ENCODE results near the gene BCAM.

Gene BCAM

DNA sequence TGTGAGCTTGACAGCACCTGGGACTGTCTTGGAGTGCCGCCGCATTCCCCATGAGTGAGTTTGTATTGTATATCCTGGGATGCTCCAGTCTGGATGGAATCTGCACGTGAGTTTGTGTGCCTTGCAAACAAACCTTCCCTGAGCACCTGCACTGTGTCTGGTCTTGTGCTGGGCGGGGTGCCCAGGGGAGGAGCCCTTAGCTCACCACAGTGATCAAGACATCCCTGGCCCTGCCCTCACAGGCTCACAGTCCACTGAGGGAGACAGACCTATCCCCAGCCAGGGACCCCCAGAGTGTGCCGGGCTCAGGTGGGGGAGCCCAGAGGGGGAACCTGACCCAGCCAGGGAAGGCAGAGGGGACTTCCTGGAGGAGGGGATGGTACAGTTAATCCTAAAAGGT is 1.7 kb upstream of the BCAM start:
- no peaks in the 10 kb centered on the region for H3K27me3 ChIP-seq (ENCODE audit: insufficient read depth, low read length)
- H3K23ac ChIP-seq (ENCODE audit: low read length) = no peak overlapping the region
- H3K79me1 ChIP-seq (ENCODE audit: low read length) = peaks cover 12% of the 10 kb centered on the region
- WGBS (ENCODE audit: extremely low coverage, insufficient coverage, insufficient read length) = no CpG with 5 or more reads among the region's 5 CpGs
- peak; percentile 71 to 80 for DNase-seq
- H3K9ac ChIP-seq (ENCODE audit: low read length) = no peak overlapping the region
- H3K4me3 ChIP-seq (ENCODE audit: low read depth, low read length) = no peak overlapping the region
- no peak overlapping the region for H3K27ac ChIP-seq (ENCODE audit: low read depth, low read length)
- H2BK120ac ChIP-seq (ENCODE audit: insufficient read depth, low read length, poor library complexity) = no peak overlapping the region
- H2BK5ac ChIP-seq (ENCODE audit: low read depth, low read length, poor library complexity) = no peak overlapping the region
- peaks cover 12 to 13% of the 10 kb centered on the region in 2 experiments for H3K4me1 ChIP-seq (ENCODE audit: control insufficient read depth in 1 of 2, insufficient read depth in 2 of 2, low read length in 2 of 2)
- no peak overlapping the region for H4K12ac ChIP-seq (ENCODE audit: low read depth, low read length)
- peaks cover 3% of the 10 kb centered on the region for H3K79me2 ChIP-seq (ENCODE audit: control insufficient read depth, insufficient read depth, low read length, poor library complexity)
- no peak overlapping the region for H3K4ac ChIP-seq (ENCODE audit: low read depth, low read length)
- peak overlapping the region; percentile 17 for H3K14ac ChIP-seq (ENCODE audit: low read length)
- no peaks in the 10 kb centered on the region for H3K36me3 ChIP-seq (ENCODE audit: control insufficient read depth in 1 of 2, insufficient read depth in 2 of 2, low read length in 2 of 2)
- no peak overlapping the region for H3K18ac ChIP-seq (ENCODE audit: low read length)
- peak overlapping the region; percentile 41 for H4K91ac ChIP-seq (ENCODE audit: low read depth, low read length)
- peak overlapping the region; percentile 24 for H4K8ac ChIP-seq (ENCODE audit: low read depth, low read length)
- peak overlapping the region; percentile 45 for H2AK5ac ChIP-seq (ENCODE audit: low read length)
- H3K9me3 ChIP-seq (ENCODE audit: insufficient read depth, low read depth, low read length) = no peaks in the 10 kb centered on the region
- H2AFZ ChIP-seq (ENCODE audit: insufficient read depth, low read length, poor library complexity) = no peak overlapping the region
- no peak overlapping the region for H3K4me2 ChIP-seq (ENCODE audit: low read length)
- H2BK12ac ChIP-seq (ENCODE audit: low read length) = peak overlapping the region; percentile 68

- H3K4ac ChIP-seq (ENCODE audit: low read depth, low read length) = no peak overlapping the region
- H3K27me3 ChIP-seq (ENCODE audit: insufficient read depth, low read length) = no peaks in the 10 kb centered on the region
- WGBS (ENCODE audit: extremely low coverage, insufficient coverage, insufficient read length) = no CpG with 5 or more reads among the region's 14 CpGs
- H4K91ac ChIP-seq (ENCODE audit: low read depth, low read length) = no peak overlapping the region
- H3K4me3 ChIP-seq (ENCODE audit: low read depth, low read length) = no peak overlapping the region
- peak; percentile 80 to 81 for DNase-seq
- no peak overlapping the region for H3K27ac ChIP-seq (ENCODE audit: low read depth, low read length)
- H3K79me2 ChIP-seq (ENCODE audit: control insufficient read depth, insufficient read depth, low read length, poor library complexity) = peaks cover 3% of the 10 kb centered on the region
- H2BK5ac ChIP-seq (ENCODE audit: low read depth, low read length, poor library complexity) = no peak overlapping the region
- H2AK5ac ChIP-seq (ENCODE audit: low read length) = no peak overlapping the region
- no peak overlapping the region for H4K12ac ChIP-seq (ENCODE audit: low read depth, low read length)
- no peaks in the 10 kb centered on the region for H3K9me3 ChIP-seq (ENCODE audit: insufficient read depth, low read depth, low read length)
- H3K18ac ChIP-seq (ENCODE audit: low read length) = no peak overlapping the region
- H3K23ac ChIP-seq (ENCODE audit: low read length) = no peak overlapping the region
- no peak overlapping the region for H2AFZ ChIP-seq (ENCODE audit: insufficient read depth, low read length, poor library complexity)
- peaks cover 12% of the 10 kb centered on the region for H3K79me1 ChIP-seq (ENCODE audit: low read length)
- H2BK12ac ChIP-seq (ENCODE audit: low read length) = no peak overlapping the region
- no peaks in the 10 kb centered on the region for H3K36me3 ChIP-seq (ENCODE audit: control insufficient read depth in 1 of 2, insufficient read depth in 2 of 2, low read length in 2 of 2)
- H3K14ac ChIP-seq (ENCODE audit: low read length) = no peak overlapping the region
- H2BK120ac ChIP-seq (ENCODE audit: insufficient read depth, low read length, poor library complexity) = no peak overlapping the region
- H4K8ac ChIP-seq (ENCODE audit: low read depth, low read length) = no peak overlapping the region
- peak overlapping the region; percentile 64 for H3K4me2 ChIP-seq (ENCODE audit: low read length)
- peaks cover 12 to 13% of the 10 kb centered on the region in 2 experiments for H3K4me1 ChIP-seq (ENCODE audit: control insufficient read depth in 1 of 2, insufficient read depth in 2 of 2, low read length in 2 of 2)
- no peak overlapping the region for H3K9ac ChIP-seq (ENCODE audit: low read length)
These were observed 1.0 kb upstream of the BCAM start for GRCh38 chr19:44807652-44808462.

DNA sequence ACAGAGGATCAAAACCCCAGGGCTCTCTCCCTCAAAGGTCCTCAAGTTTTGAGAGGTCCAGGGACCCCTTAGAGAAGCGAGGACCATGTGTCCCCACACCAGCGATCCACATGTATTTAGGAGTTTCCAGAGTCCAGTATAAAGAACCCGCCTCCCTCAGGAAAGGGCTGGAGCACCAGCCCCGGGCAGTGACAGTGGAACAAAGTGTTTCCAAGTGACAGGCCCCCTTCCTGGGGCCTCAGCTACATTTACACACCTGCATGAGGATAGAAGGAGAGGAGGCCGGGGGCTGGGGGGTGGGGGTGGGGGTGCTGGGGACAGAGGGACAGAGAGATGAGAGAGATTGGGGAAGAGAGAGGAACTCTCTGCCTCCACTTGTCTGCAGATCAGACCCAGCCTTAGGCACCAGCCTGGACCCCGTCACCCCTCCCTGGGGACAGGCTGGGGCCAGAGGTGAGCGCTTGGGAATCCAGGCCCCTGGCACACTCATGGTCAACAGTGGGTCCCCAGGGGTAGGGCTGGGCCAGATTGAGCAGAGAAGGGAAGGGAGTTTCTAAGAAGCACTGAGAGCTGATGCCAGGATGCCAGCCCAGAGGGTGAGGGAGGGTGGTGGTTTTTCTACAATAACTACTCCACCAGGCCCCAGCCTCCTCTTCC is 802 bp downstream of the BCAM start:
- Histone ChIP-seq H3K27ac (ENCODE audit: low read depth, low read length) (no peak overlapping the region), H3K4me3 (ENCODE audit: low read depth, low read length) (no peak overlapping the region), H3K79me2 (ENCODE audit: control insufficient read depth, insufficient read depth, low read length, poor library complexity) (peaks cover 3% of the 10 kb centered on the region), H3K27me3 (ENCODE audit: insufficient read depth, low read length) (no peaks in the 10 kb centered on the region), H2BK120ac (ENCODE audit: insufficient read depth, low read length, poor library complexity) (peak overlapping the region; percentile 4), H3K4ac (ENCODE audit: low read depth, low read length) (peak overlapping the region; percentile 7), H2BK12ac (ENCODE audit: low read length) (no peak overlapping the region), H3K4me2 (ENCODE audit: low read length) (peak overlapping the region; percentile 83), H3K9ac (ENCODE audit: low read length) (no peak overlapping the region), H4K91ac (ENCODE audit: low read depth, low read length) (no peak overlapping the region), H3K18ac (ENCODE audit: low read length) (peak overlapping the region; percentile 28), H3K14ac (ENCODE audit: low read length) (peak overlapping the region; percentile 28), H2BK5ac (ENCODE audit: low read depth, low read length, poor library complexity) (no peak overlapping the region), H2AK5ac (ENCODE audit: low read length) (no peak overlapping the region), H3K36me3 (ENCODE audit: control insufficient read depth in 1 of 2, insufficient read depth in 2 of 2, low read length in 2 of 2) (peaks cover 2 to 5% of the 10 kb centered on the region in 2 experiments), H3K9me3 (ENCODE audit: insufficient read depth, low read depth, low read length) (no peaks in the 10 kb centered on the region), H3K23ac (ENCODE audit: low read length) (no peak overlapping the region), H3K4me1 (ENCODE audit: control insufficient read depth in 1 of 2, insufficient read depth in 2 of 2, low read length in 2 of 2) (peaks cover 12 to 13% of the 10 kb centered on the region in 2 experiments), H4K8ac (ENCODE audit: low read depth, low read length) (no peak overlapping the region), H2AFZ (ENCODE audit: insufficient read depth, low read length, poor library complexity) (no peak overlapping the region), H3K79me1 (ENCODE audit: low read length) (peaks cover 12% of the 10 kb centered on the region), H4K12ac (ENCODE audit: low read depth, low read length) (no peak overlapping the region)
- DNase-seq = no peak
- no CpG with 5 or more reads among the region's 7 CpGs for WGBS (ENCODE audit: extremely low coverage, insufficient coverage, insufficient read length)

DNA sequence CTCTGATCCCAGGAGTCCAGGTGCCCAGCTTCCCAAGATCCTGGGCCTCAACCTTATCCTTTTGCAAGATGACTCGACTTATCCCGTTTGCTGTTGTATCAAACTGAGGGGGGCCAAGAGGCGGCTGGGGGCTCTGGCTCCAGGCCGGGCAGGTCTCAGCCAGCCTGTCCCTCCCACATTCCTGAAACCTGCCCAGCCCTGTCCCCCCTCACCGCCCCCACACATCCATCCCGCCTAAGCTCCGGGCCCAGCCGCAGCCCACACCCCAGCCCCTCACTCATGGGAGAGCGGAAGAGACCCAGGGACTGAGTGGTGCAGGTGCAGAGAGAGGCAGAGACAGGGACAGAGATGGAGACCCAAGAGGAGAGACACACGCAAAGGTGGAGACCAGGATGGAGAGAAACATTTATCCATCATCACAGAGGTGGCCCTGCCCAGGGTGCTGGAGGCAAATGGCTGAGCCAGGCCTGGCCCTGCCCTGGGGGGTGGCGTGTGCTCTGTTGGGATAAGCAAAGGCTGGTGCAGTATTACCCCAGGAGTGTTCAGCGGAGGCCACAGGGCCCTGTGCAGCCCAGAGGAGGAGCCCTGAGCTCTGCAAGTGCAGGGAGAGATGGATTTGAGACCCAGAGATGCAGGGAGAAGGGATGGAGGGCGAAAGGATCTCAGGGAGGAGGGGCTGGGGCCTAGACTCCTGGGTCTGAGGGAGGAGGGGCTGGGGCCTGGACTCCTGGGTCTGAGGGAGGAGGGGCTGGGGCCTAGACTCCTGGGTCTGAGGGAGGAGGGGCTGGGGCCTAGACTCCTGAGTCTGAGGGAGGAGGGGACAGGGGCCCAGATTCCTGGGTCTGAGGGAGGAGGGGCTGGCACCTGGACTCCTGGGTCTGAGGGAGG is 1.6 kb downstream of the BCAM start:
- no peak overlapping the region for H4K91ac ChIP-seq (ENCODE audit: low read depth, low read length)
- no peaks in the 10 kb centered on the region for H3K9me3 ChIP-seq (ENCODE audit: insufficient read depth, low read depth, low read length)
- H2BK120ac ChIP-seq (ENCODE audit: insufficient read depth, low read length, poor library complexity) = no peak overlapping the region
- H3K23ac ChIP-seq (ENCODE audit: low read length) = no peak overlapping the region
- no peak for DNase-seq
- no peak overlapping the region for H3K4me3 ChIP-seq (ENCODE audit: low read depth, low read length)
- H2BK5ac ChIP-seq (ENCODE audit: low read depth, low read length, poor library complexity) = no peak overlapping the region
- H3K9ac ChIP-seq (ENCODE audit: low read length) = no peak overlapping the region
- H3K36me3 ChIP-seq (ENCODE audit: control insufficient read depth in 1 of 2, insufficient read depth in 2 of 2, low read length in 2 of 2) = peaks cover 4 to 5% of the 10 kb centered on the region in 2 experiments
- H2AFZ ChIP-seq (ENCODE audit: insufficient read depth, low read length, poor library complexity) = no peak overlapping the region
- H3K4ac ChIP-seq (ENCODE audit: low read depth, low read length) = no peak overlapping the region
- no CpG with 5 or more reads among the region's 13 CpGs for WGBS (ENCODE audit: extremely low coverage, insufficient coverage, insufficient read length)
- H4K12ac ChIP-seq (ENCODE audit: low read depth, low read length) = no peak overlapping the region
- no peak overlapping the region for H3K18ac ChIP-seq (ENCODE audit: low read length)
- no peak overlapping the region for H3K14ac ChIP-seq (ENCODE audit: low read length)
- peaks cover 12% of the 10 kb centered on the region for H3K79me1 ChIP-seq (ENCODE audit: low read length)
- H3K4me2 ChIP-seq (ENCODE audit: low read length) = no peak overlapping the region
- H4K8ac ChIP-seq (ENCODE audit: low read depth, low read length) = no peak overlapping the region
- H3K27me3 ChIP-seq (ENCODE audit: insufficient read depth, low read length) = no peaks in the 10 kb centered on the region
- H3K4me1 ChIP-seq (ENCODE audit: control insufficient read depth in 1 of 2, insufficient read depth in 2 of 2, low read length in 2 of 2) = peaks cover 12 to 13% of the 10 kb centered on the region in 2 experiments
- H3K27ac ChIP-seq (ENCODE audit: low read depth, low read length) = no peak overlapping the region
- H2BK12ac ChIP-seq (ENCODE audit: low read length) = no peak overlapping the region
- H3K79me2 ChIP-seq (ENCODE audit: control insufficient read depth, insufficient read depth, low read length, poor library complexity) = peaks cover 3% of the 10 kb centered on the region
- no peak overlapping the region for H2AK5ac ChIP-seq (ENCODE audit: low read length)
